DND-41 (cell line): Measurements from ENCODE around the gene ZNF512B.

Experiments
- ATAC-seq: fragments of 200-7000 bp; cut with Tn5 transposase; 3 replicates; pipeline ENCODE4 v1.9.1; 2021; ENCODE audit warnings: low read depth; ENCODE audit not compliant: insufficient read depth
- DNase-seq: peaks from one replicate; pipeline ENCODE4 v3.0.0-alpha.2; 2020
- H2AFZ ChIP-seq: 2 replicates; pipeline ENCODE4 v1.6.0; 2012; ENCODE audit warnings: low read depth, low read length
- H3K27ac ChIP-seq: 2 replicates; pipeline ENCODE4 v1.5.1; 2012; ENCODE audit warnings: low read length, inconsistent platforms
- H3K27me3 ChIP-seq: fragments of 200-600 bp; sonication (generic); 2 replicates; pipeline ENCODE4 v1.6.0; 2012; ENCODE audit warnings: low read length, mild to moderate bottlenecking, inconsistent platforms; ENCODE audit not compliant: insufficient read depth, poor library complexity
- H3K36me3 ChIP-seq: 2 replicates; pipeline ENCODE4 v1.5.1; 2012; ENCODE audit warnings: low read length, inconsistent platforms; ENCODE audit not compliant: insufficient read depth
- H3K4me1 ChIP-seq: 2 replicates; pipeline ENCODE4 v1.5.1; 2012; ENCODE audit warnings: mild to moderate bottlenecking, low read length; ENCODE audit not compliant: insufficient read depth
- H3K4me2 ChIP-seq: 2 replicates; pipeline ENCODE4 v1.6.0; 2012; ENCODE audit warnings: mild to moderate bottlenecking, moderate library complexity, low read length, inconsistent platforms; ENCODE audit not compliant: insufficient read depth
- H3K4me3 ChIP-seq, 2 experiments: fragments of 200-600 bp in 1 of 2; shearing (Covaris generic) in 1 of 2; 2 replicates each; pipeline ENCODE4 v1.5.1; 2012 to 2016; ENCODE audit warnings: inconsistent platforms in 2 of 2, low read length in 2 of 2, mild to moderate bottlenecking in 2 of 2, low read depth in 1 of 2, moderate library complexity in 1 of 2
- H3K79me2 ChIP-seq: 2 replicates; pipeline ENCODE4 v1.6.0; 2012; ENCODE audit warnings: low read length, inconsistent platforms; ENCODE audit not compliant: insufficient read depth
- H3K9ac ChIP-seq: 2 replicates; pipeline ENCODE4 v1.6.0; 2012; ENCODE audit warnings: low read depth, mild to moderate bottlenecking, inconsistent platforms, low read length, moderate library complexity
- H3K9me3 ChIP-seq: 2 replicates; pipeline ENCODE4 v1.5.1; 2012; ENCODE audit warnings: low read length, moderate library complexity, mild to moderate bottlenecking, inconsistent platforms; ENCODE audit not compliant: insufficient read depth, severe bottlenecking
- H4K20me1 ChIP-seq: 2 replicates; pipeline ENCODE4 v1.6.0; 2012; ENCODE audit warnings: low read length; ENCODE audit not compliant: insufficient read depth
- CTCF ChIP-seq: IDR thresholded peaks from 2 replicates; pipeline ENCODE4 v1.5.1; 2012; ENCODE audit warnings: borderline replicate concordance, low read length, moderate library complexity, mild to moderate bottlenecking; ENCODE audit not compliant: poor library complexity, severe bottlenecking; ENCODE audit errors: extremely low read depth
- EZH2 ChIP-seq: IDR thresholded peaks from 3 replicates; pipeline ENCODE4 v1.6.1; 2012; ENCODE audit warnings: borderline replicate concordance, low read depth, mild to moderate bottlenecking, moderate library complexity, low read length, inconsistent platforms; ENCODE audit not compliant: severe bottlenecking

The ZNF512B gene

GRCh38 chr20:63945921-63946920, 23.5 kb downstream of the ZNF512B start:
- TF ChIP-seq EZH2 (no peak), CTCF (no peak)
- Histone ChIP-seq H3K79me2 (peaks cover 75% of the 10 kb centered on the region), H3K27ac (no peak overlapping the region), H3K9ac (no peak overlapping the region), H4K20me1 (peaks cover 92% of the 10 kb centered on the region), H3K36me3 (peaks cover 65% of the 10 kb centered on the region), H3K9me3 (no peaks in the 10 kb centered on the region), H3K4me2 (no peak overlapping the region), H3K27me3 (no peaks in the 10 kb centered on the region), H3K4me3 (no peak overlapping the region), H2AFZ (no peak overlapping the region), H3K4me1 (0 out of 2 replicates have a peak, but pooled peaks cover 3% of the 10 kb centered on the region)
- DNase-seq (no peak), ATAC-seq (no peak)

GRCh38 chr20:63945031-63945658, 24.6 kb downstream of the ZNF512B start:
- Histone ChIP-seq H3K9me3 (no peaks in the 10 kb centered on the region), H3K27ac (no peak overlapping the region), H3K79me2 (peaks cover 69% of the 10 kb centered on the region), H3K27me3 (no peaks in the 10 kb centered on the region), H4K20me1 (peaks cover 92% of the 10 kb centered on the region), H3K4me3 (no peak overlapping the region), H3K4me1 (0 out of 2 replicates have a peak, but pooled peaks cover 3% of the 10 kb centered on the region), H3K36me3 (peaks cover 66% of the 10 kb centered on the region), H2AFZ (no peak overlapping the region), H3K4me2 (no peak overlapping the region), H3K9ac (no peak overlapping the region)
- TF ChIP-seq CTCF (no peak), EZH2 (no peak)
- ATAC-seq (no peak), DNase-seq (no peak)

- Histone ChIP-seq H3K27me3 (no peaks in the 10 kb centered on the region), H3K9ac (no peak overlapping the region), H3K27ac (no peak overlapping the region), H3K4me3 (no peak overlapping the region), H3K36me3 (peaks cover 71% of the 10 kb centered on the region), H3K4me1 (no peaks in the 10 kb centered on the region), H3K79me2 (peaks cover 66% of the 10 kb centered on the region), H3K4me2 (no peak overlapping the region), H3K9me3 (no peaks in the 10 kb centered on the region), H4K20me1 (peaks cover 91% of the 10 kb centered on the region), H2AFZ (no peak overlapping the region)
- ATAC-seq, result no peak
- TF ChIP-seq CTCF (no peak), EZH2 (no peak)
- DNase-seq, result no peak
Measured at GRCh38 chr20:63944078-63944941, 25.4 kb downstream of the ZNF512B start.
